Mesodermal cell (in vitro differentiated cells): ENCODE data around the gene KBTBD12.
"Not testable (repeated sequence)": the region's sequence is repeated elsewhere in the genome, so short reads cannot be mapped to it uniquely, and the experiment has no call there.

ENCODE experiments used
- H3K27ac ChIP-seq: 2 replicates; pipeline ENCODE4 v1.7.0; 2013; ENCODE audit warnings: mild to moderate bottlenecking, low read depth, low read length, moderate library complexity; ENCODE audit not compliant: severe bottlenecking
- H3K36me3 ChIP-seq: 2 replicates; pipeline ENCODE4 v1.7.1; 2013; ENCODE audit warnings: mild to moderate bottlenecking, low read length, moderate library complexity; ENCODE audit not compliant: control insufficient read depth, insufficient read depth
- H3K4me1 ChIP-seq: one replicate; pipeline ENCODE4 v1.7.1; 2013; ENCODE audit warnings: mild to moderate bottlenecking, low read length; ENCODE audit not compliant: insufficient read depth, control insufficient read depth, poor library complexity, severe bottlenecking
- H3K4me3 ChIP-seq: 2 replicates; pipeline ENCODE4 v1.7.0; 2013; ENCODE audit warnings: low read length, control low read depth, mild to moderate bottlenecking; ENCODE audit not compliant: insufficient read depth, poor library complexity, severe bottlenecking; ENCODE audit errors: extremely low read depth
- H3K9me3 ChIP-seq: 2 replicates; pipeline ENCODE4 v1.7.1; 2013; ENCODE audit warnings: mild to moderate bottlenecking, low read length, moderate library complexity; ENCODE audit not compliant: control insufficient read depth
- WGBS, 2 experiments: methylation state at CpG; one replicate each; pipeline ENCODE4 v1.1.5; 2013; ENCODE audit warnings: missing lambda C conversion rate in 2 of 2; ENCODE audit not compliant: insufficient coverage in 2 of 2; 5-methylcytosine and 5-hydroxymethylcytosine counted together

The KBTBD12 gene

GRCh38 chr3:127887321-127887720 lies 27.7 kb upstream of the KBTBD12 start:
- 87 to 93% methylated on average over 4 of the region's 4 CpGs for WGBS, 2 experiments
- peaks cover 15% of the 10 kb centered on the region for H3K9me3 ChIP-seq
- H3K4me3 ChIP-seq, result no peak overlapping the region
- H3K27ac ChIP-seq, result no peak overlapping the region
- no peaks in the 10 kb centered on the region for H3K36me3 ChIP-seq
- no peaks in the 10 kb centered on the region for H3K4me1 ChIP-seq

DNA sequence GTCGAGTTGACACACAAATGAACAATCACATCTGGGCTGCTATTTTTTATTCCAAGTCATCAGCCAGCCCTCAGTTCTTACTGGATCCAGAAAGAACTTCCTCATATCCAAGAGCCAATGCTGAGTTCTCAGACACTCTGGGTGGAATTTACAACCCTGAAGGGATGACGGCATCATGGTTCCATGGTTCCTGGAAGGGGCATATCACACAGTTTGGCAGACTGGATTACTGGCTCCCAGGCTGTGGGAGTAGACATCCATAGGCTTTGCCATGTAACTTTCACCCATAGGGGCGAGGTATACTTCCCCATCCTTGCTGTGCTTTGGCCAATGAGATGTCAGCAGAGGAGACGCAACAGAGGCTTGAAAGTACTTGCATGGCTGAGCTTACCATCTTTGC lies 26.9 kb upstream of the KBTBD12 start:
- H3K4me1 ChIP-seq, result no peaks in the 10 kb centered on the region
- H3K4me3 ChIP-seq, result no peak overlapping the region
- no peak overlapping the region for H3K27ac ChIP-seq
- no peaks in the 10 kb centered on the region for H3K36me3 ChIP-seq
- peaks cover 15% of the 10 kb centered on the region for H3K9me3 ChIP-seq
- 84 to 86% methylated on average over 4 of the region's 4 CpGs for WGBS, 2 experiments

GRCh38 chr3:127888564-127889107 lies 26.4 kb upstream of the KBTBD12 start:
- Histone ChIP-seq H3K36me3 (no peaks in the 10 kb centered on the region), H3K9me3 (peaks cover 15% of the 10 kb centered on the region), H3K27ac (no peak overlapping the region), H3K4me3 (no peak overlapping the region), H3K4me1 (no peaks in the 10 kb centered on the region)
- 88 to 92% methylated on average over 5 to 7 of the region's 8 CpGs for WGBS, 2 experiments

DNA sequence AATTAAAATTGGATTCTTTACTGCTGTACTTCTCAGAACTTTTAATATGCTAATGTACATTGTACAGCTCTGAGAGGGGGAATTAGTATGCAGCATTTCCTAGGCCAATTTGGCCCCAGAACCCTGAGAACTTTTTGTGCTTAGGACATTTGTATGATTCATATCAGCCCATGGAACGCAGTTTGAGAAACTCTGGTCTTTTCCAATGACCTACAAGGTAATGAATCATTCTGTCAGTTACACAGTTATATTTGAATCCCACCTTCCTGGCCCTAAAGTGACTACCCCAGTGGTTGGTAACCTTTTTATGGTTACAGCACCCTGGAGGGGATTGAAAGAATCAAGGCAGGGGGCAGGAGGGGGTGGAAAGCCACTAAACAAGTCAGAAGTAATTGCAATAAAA lies 25.6 kb upstream of the KBTBD12 start:
- Histone ChIP-seq H3K36me3 (no peaks in the 10 kb centered on the region), H3K9me3 (peaks cover 15% of the 10 kb centered on the region), H3K4me1 (no peaks in the 10 kb centered on the region), H3K4me3 (no peak overlapping the region), H3K27ac (no peak overlapping the region)
- 80 to 100% methylated on average over 1 of the region's 1 CpG for WGBS, 2 experiments

DNA sequence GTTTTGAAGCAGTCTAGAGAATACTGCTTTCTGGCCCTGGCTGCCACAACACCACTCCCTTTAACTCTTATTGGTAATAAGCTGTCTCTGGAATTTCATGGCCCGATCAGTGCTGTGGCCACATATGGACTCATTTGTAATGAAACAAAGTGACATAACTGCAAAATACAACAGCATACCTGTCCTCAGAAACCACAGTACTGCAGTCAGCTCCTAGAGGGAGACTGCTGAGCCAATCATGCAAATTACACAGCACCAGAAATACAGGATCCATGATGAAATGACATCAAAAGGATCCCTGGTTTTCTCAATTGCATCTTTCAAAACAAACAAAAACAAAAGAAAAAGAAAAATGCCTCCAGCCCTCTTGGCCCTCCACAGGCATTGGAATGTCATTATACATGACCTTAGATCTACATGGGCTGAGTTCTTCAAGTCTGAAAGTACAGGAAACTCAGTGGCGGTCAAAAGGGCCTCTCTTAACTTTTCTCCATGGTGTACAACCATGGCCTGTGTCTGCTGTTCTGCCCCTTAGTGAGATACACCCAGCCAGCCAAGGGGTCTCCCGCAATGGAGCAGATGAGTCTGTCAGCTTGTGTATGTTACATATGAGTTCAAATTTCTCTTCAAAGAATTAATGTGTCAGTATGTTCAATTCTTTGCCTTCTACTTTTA lies 24.9 kb upstream of the KBTBD12 start:
- H3K27ac ChIP-seq, result no peak overlapping the region
- no peak overlapping the region for H3K4me3 ChIP-seq
- H3K9me3 ChIP-seq, result peaks cover 15% of the 10 kb centered on the region
- WGBS, 2 experiments, result 90 to 100% methylated on average over 1 to 3 of the region's 3 CpGs
- H3K4me1 ChIP-seq, result no peaks in the 10 kb centered on the region
- no peaks in the 10 kb centered on the region for H3K36me3 ChIP-seq

DNA sequence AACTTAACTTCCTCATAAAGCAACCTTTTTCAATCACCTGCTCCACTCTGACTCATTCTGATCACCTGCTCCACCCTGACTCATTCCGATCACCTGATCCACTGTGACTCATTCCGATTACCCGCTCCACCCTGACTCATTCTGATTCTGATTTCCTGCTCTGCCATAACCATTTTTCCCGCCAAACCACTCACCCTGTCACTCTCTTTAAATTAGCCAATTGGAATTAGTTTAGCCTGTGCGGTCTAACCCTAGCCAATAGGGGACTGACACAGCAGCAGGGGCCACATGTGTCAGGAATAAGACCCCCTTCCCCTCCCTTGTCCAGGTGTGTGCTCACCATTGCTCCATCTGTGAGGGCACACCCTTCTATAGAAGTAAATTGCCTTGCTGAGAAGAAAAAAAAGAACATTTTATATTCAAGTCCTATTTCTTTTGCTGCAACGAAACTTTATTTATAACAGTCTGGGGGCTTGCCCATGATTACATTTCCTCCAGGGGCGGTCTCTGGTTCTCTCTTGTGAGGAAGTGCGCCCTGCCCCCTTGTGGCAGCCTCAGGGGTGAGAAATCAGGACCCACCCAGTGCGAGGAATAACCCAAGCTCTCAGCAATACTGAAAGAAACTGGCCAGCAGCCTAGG lies 24.3 kb upstream of the KBTBD12 start:
- not testable (repeated sequence) for H3K4me3 ChIP-seq
- 90% methylated on average over 8 of the region's 9 CpGs for WGBS, 2 experiments

DNA sequence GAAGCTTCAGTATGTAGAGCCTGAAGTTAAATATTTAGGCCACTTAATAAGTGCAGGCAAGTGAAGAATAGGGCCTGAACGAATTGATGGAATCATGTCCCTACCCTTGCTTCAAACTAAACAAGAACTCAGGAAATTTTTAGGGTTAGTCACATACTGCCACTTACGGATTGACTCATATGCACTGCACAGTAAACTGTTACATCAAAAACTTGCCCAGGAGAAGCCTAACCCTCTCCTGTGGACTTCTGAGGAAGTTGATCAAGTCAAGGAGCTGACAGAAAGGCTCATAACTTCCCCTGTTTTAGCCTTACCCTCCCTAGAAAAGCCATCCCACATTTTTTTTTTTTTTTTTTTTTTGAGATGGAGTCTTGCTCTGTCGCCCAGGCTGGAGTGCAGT lies 20.6 kb upstream of the KBTBD12 start:
- Histone ChIP-seq H3K4me1 (no peaks in the 10 kb centered on the region), H3K27ac (no peak overlapping the region), H3K36me3 (no peaks in the 10 kb centered on the region), H3K9me3 (peaks cover 15% of the 10 kb centered on the region), H3K4me3 (no peak overlapping the region)
- WGBS, 2 experiments, result 80% methylated on average over 1 to 2 of the region's 3 CpGs

More for the DNA sequence above, 24.3 kb upstream of the KBTBD12 start:
- H3K4me1 ChIP-seq, H3K36me3 ChIP-seq, H3K27ac ChIP-seq: not testable (repeated sequence)
- H3K9me3 ChIP-seq, result peaks cover 15% of the 10 kb centered on the region

DNA sequence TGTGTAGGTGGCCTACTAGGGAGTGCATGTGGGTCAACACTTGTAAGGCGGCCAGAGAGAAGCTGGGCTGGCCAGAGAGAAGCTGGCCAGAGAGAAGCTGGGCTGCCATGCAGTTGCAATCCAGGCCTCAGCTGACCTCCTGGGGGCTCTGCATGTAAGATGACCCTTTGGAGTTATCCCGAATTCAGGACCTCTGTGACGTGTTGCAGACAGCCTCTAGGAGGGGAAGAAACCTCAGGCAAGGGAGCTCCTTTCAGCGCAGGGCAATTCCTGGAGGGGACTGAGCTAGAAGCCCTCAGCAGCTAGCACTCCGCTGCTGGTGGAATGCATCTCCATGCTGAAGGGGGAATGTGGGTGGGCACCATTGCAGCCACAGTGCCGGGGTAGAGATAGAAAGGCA lies 15.8 kb upstream of the KBTBD12 start:
- Histone ChIP-seq H3K4me3 (no peak overlapping the region), H3K36me3 (no peaks in the 10 kb centered on the region), H3K9me3 (peaks cover 1% of the 10 kb centered on the region), H3K4me1 (no peaks in the 10 kb centered on the region), H3K27ac (no peak overlapping the region)
- WGBS, 2 experiments, result 73 to 84% methylated on average over 4 to 6 of the region's 6 CpGs

DNA sequence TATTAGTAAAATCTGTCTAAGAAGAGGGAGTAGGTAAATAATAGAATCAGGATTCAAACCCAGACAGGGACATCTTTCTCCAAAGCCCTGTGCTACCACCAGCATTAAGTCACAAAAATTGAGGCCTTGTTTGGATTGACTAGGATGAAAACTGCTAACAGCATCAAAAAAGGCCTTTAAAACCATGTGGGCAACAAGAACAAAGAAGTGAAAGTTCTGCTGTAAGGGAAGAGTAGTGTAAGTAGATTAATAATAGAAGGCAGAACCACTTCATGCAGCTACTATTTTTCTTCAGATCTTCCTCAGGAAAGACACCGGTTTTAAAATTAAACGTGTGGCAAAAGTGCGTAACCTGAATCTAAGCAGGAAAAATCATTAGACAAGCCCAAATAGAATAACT lies 15.3 kb upstream of the KBTBD12 start:
- 89% methylated on average over 3 of the region's 3 CpGs; no CpG with 5 or more reads in 1 of the 2 experiments for WGBS, 2 experiments
- Histone ChIP-seq H3K9me3 (peaks cover 5% of the 10 kb centered on the region), H3K36me3 (no peaks in the 10 kb centered on the region), H3K4me1 (no peaks in the 10 kb centered on the region), H3K4me3 (no peak overlapping the region), H3K27ac (no peak overlapping the region)

DNA sequence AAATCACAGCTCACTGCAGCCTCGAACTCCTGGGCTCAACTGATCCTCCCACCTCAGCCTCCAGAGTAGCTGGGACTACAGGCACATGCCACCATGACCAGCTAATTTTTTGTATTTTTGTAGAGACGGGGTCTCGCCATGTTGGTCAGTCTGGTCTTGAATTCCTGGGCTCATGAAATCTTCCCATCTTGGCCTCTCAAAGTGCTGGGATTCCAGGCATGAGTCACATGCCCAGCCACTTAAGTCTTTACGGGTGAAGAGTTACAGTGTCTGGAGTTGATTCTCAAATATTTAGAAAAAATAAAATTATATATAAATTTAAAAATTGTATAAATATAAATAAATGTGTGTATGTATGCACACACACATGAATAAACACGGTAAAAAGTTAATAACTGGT lies 14.5 kb upstream of the KBTBD12 start:
- Histone ChIP-seq H3K36me3 (no peaks in the 10 kb centered on the region), H3K4me1 (no peaks in the 10 kb centered on the region), H3K27ac (no peak overlapping the region), H3K4me3 (no peak overlapping the region), H3K9me3 (peaks cover 5% of the 10 kb centered on the region)
- WGBS, 2 experiments, result 80 to 100% methylated on average over 3 of the region's 5 CpGs

- WGBS, 2 experiments, result 76 to 98% methylated on average over 5 of the region's 6 CpGs
- Histone ChIP-seq H3K4me3 (no peak overlapping the region), H3K4me1 (no peaks in the 10 kb centered on the region), H3K9me3 (peaks cover 5% of the 10 kb centered on the region), H3K36me3 (no peaks in the 10 kb centered on the region), H3K27ac (no peak overlapping the region)
Measured at GRCh38 chr3:127902486-127902885, 12.5 kb upstream of the KBTBD12 start.
